COLO668 (cell line): ENCODE measurements around the gene PPME1.

Experiments used
- DNase-seq: peaks from one replicate; lab custom pipeline; 2025; ENCODE audit not compliant: unreplicated experiment; lab: John Stamatoyannopoulos, UW

Gene PPME1

DNA sequence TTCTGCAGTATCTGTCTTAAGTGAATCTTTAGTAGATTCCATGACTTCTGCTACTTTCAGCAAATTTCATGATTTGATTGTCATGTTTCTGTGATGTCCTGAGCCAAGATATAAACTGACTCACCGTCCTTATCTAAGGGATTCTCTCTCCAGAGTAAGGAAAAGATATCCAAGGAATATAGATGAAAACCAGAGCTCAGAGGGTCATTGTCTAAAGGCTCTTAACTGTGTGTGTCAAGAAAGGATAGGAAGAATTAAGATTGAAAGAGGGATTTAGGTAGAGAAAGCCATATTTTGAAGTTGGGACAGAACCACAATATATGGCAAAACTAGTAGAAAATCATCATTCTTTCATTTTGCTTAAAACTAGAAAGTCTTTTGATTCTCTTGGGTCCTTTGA, 50.7 kb downstream of the PPME1 start:
- no peak for DNase-seq

DNA sequence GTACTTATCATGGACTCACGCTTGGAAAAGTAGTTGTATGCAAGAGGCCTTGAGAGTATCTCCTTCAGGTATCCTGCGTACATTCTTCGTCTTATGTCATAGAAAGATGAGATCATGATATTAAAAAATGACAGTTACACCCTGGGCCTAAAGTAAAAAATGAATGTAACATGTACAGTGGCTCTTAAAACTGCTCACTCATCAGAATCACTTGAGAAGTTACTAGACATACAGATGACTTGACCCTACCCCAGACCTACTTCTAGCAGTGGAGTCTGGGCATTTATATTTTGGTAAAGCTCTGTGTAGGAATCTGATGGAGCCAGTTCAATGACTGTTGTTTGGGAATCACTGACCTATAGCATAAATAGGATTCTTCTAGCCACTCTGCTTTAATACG, 54.5 kb downstream of the PPME1 start:
- no peak for DNase-seq

DNA sequence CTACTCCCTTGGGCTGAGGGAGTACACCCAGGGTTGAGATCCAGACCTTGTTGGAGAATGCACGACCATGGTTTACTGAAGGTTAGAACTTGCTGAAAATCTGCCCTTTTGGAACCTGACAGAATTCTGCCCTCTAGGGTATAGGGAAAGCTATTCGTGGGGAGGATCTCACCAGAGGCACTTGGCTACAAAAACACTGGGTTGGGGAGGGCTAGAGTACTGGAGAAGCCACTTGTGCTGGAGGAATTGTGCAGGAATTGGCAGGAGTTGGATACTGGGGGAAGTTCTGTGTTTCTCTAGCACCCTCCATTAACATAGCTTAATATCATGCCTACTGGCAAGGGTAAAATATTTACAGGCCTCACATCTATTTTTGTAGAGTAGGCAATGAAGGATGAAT, 55.8 kb downstream of the PPME1 start:
- DNase-seq = no peak

DNA sequence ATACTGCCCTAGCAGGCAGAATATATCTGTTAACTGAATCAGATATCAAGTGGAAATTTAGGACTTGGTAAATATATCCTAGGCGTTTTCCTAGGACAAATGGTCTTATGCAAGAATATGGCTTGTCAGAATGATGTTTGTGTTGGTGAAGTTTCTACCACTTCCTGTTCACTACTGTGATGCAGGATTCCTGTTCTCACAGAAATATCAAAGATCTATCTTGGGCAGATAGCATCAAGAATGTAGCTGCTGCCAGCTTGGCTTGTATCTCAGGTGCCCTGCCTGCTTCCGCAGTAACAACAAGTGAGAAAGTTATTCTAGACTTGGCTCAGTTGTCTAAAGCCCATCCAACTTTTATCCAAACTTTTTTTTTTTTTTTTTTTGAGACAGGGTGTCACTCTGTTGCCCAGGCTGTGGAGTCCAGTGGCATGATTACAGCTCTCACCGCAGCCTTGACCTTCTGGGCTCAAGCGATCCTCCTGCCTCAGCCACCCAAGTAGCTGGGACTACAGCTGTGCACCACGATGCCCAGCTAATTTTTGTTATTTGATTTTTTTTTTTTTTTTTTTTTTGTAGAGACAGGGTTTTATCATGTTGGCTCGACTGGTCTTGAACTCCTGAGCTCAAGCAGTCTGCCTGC, 61.3 kb downstream of the PPME1 start:
- no peak for DNase-seq

DNA sequence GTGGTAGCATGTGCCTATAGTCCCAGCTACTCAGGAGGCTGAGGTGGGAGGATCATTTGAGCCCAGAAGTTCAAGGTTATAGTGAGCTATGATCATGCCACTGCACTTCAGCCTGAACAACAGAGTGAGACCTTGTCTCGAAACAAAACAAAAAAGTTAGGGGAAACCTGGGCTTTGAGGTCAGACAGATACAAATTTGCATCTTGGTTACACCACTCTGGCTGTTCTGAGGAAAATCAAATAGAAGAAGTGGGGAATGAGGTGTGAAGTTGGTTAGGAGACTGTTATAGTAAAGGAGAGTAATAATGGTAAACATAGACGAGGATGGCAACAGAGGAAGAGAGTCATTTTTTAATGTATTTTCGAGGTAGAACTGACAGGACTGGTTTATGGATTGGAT, 62.6 kb downstream of the PPME1 start:
- DNase-seq = no peak

DNA sequence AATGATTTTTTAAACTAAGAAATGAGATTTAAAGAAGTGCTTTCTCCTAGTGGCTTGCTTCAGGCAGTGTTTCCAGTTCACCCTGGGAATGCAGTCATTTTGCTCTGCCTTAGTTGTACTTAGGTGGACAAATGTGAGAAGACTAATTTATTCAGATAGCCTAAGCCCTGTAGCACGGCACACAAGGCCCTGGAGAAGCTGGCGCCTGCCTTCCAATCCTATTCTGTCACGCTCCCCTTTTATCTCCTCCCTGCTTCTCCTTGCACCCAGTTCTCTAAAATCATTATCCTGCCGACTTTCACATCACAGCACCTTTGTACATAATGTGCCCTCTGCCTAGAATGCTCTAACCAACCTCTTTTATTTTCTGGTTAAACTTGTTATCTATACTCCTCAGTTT, 64.0 kb downstream of the PPME1 start:
- DNase-seq = no peak

DNA sequence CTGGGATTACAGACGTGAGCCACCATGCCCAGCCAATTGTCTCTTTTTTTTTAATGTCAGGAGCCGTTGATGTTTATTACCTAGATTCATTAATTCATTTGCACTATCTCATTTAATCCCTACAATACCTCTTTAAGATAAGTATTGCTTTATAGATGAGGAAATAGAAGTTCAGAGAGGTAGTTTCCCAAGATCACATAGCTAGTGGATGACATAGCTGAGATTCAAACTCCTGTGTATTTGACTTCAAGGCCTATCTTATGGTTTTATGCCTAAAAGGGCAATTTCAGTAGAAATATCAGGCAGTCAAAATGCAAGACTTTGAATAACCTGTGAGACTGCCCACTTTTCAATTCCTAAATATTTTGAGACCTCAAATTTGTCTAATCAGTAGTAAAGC, 66.5 kb downstream of the PPME1 start:
- no peak for DNase-seq

DNA sequence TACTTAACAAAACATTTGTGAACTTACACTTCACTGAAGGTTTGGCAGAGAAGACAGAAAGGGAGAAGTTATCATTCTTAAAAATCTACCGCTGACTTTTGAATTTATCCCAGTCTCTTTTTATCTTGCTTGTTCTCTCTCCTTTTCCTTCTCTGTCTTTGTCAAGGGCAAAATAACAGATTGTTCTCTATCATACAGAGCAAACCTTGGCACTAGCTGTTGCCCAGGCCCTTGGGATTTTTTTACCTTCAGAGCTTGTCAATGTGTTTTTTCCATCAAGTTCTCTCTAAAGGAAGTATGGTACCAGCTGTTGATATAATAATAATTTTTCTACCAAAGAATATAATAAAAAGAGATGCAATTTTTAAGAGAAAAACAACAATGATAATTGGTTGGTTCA, 67.2 kb downstream of the PPME1 start:
- no peak for DNase-seq

DNA sequence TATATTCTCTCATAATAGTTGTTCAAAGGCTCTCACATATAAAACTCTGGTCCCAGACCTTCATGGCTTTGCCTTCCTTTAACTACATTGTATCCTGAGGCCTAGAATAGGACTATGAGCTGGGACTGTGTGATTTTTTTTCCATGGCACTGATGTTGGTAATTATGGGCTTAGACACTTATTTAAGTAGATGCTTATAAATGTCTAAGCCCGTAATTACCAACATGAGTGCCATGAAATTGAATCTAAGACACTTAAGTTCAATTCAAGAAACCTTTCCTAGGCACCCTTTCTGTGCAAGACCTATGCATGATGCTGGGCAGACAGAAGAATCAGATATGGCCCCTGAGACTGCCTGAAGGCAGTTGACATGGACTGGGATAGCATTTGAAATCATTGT, 77.4 kb downstream of the PPME1 start:
- no peak for DNase-seq

DNA sequence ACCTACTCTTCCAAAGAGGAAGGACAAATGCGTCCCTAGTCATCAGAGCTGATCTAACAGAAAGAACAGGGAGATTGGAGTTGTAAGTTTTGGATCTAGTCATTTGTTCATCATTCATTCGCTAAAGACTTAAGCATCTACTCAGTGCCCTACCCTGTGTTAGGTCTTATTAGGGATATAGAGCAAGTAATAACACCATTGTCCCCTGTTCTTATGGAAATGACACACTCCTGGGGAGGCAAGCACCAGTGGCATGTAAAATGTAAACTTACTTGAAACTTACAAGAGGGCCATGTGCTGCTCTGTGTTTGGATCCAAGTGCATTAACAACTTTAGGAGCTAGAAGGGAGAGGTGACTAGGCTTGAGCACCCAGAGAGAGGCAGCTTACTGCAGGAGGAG, 78.4 kb downstream of the PPME1 start:
- DNase-seq = no peak

DNA sequence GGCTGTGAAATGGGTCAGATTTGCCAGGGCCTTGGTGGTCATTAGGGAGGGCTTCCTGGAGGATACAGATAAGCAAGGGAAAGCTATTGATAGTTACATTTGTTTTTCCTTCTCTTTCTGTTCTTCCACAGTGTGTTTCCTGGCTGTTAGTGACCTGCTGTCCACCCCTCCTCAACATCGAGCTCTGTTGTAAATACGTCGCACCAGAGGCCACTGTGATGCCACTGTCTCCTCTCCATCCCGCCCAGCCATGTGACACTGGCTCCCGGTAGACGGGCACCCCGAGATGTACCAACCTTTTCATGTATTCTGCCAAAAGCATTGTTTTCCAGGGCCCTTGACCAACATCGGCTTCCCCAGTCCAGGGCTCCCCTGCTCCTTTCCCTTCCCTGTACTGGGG, 82.3 kb downstream of the PPME1 start:
- no peak for DNase-seq

DNA sequence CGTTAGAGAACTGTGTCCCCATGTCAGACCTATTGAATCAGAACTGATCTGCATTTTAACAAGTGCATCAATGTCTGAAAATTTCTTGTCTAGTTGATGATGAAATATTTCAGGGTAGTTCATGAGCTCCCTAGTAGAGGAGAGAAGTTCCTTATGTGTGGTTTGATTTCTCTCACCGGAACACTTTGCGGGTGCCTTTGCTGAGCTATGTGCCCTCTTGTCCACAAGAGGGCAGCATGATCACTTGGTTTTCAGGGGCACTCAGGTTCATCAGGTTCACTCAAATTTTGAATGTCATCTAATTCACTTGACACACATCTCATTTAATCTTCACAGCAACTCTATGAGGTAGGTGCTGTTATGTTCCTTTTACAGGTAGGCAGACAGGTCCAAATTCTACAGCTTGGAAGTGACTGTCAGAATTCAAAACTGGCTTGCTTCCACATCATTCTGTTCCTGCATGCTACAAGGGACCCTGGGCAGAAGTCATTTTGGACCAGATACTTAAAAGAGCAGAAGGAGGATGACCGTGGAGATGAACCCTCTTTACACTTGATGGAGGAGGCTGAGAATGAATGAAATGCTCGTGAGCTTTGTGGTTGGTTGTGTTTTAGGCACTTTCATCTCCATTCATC, 84.8 kb downstream of the PPME1 start:
- DNase-seq = peak; percentile 36

DNA sequence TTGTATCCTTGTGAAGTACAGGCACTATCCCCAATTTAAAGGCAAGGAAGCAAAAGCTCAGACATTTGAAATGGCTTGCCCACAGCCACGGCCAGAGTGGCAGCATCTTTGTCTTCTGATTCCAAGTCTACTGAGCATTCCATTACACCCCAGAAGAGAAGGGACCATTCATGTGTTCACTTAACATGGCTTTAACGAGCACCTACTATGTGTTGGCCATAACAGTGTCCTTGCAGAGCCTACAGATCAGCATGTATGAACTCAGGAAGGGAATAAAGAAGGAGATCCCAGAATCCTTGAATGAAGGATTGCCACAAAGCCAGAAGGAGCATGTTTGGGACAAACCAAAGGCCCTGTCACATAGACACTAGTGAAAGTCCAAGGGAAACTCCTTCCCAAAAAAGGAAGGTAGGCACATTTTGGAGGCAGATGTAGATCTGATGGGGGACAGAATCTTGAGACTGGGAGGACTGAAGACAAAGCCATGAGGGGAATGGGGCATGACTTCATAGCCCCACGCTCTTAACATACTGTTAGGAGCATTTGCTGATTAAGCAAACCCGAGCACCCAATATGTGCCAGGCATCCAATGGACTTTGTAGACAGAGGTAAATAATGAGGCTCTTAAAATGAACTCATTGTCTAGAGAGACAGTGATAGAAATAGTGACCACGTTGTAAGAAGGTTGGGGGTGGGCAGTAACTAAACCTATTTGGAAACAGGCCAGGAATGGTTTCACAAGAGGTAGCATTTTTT, 85.5 kb downstream of the PPME1 start:
- DNase-seq = no peak

DNA sequence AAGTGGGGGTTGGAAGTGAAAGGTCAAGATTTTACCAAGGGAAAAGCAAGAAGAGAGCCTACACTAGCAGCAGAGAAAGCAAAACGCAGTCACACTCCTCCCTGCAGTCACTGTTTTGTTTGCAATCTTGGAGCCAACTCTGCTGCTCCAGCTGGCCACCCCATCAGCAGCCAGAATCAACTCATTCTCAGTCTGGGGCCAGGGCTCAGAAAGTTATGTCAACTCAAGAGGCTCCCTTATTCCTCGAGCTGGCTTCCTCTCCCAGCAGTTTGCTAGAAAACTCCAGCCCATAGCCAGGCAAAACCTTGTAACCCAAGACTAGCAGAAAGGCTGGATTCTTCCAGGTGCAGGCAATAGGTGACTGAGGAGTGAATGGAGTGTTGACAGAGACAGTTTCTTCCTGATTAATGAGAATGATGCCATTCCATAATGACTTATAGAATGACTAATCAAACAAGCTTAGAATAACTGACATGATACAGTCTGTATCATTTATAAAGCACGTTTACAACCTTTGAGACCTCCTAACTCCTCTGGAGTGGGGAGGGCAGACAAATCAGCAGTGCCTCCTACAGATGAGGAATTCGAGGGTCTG, 87.0 kb downstream of the PPME1 start:
- DNase-seq = peak; percentile 15

DNA sequence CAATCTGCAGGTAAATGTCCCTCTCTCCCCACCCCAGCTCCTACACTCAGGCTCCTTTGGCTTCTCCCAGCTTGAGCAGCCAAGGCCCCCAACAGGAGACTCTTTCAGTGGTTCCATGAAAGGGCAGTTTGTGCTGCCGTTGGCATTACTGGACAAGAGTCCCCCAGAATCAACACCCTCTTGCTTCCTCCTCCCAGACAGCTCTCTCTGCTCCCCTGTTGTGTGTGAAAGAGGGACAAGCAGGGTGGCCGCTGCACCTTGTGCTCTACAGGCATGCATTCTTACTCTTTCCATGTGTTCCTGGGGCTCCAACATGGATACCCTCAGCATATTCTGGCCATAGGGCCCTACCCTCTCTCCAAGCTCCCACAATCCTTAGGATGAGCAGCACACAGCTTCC, 91.6 kb downstream of the PPME1 start:
- no peak for DNase-seq

DNA sequence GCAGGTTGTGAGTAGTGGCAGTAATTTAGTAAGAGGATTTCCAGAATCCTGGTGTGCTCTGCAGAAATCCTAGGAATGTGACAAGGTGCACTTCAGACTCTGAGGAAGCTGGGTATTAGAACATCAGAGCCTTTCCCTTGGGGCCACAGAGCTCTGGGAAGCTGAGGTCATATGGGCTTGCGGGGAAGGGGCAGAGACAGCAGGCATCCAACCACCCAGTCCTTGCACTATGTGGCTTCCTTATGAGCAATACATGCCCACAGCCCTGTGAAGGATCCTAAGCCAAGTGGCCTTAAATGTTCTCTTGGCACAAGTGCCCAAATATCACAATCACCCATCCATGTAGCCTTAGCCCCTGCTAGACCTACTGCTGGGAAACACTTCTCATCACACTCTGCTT, 94.2 kb downstream of the PPME1 start:
- no peak for DNase-seq

DNA sequence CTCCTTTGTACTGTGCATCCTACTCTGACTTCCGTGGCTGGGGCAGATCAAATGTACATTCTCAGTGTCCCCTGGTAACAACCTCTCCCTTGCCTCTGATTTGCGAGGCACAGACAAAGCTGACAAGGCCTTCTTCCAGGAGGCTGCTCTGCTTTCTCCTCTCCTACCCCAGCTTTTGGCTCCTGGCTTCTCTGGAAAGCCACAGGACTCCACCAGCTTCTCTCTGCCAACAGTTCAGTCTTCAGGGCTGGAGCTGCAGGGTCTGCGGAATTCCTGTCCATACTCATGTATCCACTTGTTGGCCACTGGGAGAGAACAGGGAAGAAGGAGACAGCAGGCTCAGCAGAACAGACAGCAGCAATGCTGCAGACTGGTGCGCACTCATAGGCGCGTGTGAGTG, 95.9 kb downstream of the PPME1 start:
- DNase-seq = no peak

DNA sequence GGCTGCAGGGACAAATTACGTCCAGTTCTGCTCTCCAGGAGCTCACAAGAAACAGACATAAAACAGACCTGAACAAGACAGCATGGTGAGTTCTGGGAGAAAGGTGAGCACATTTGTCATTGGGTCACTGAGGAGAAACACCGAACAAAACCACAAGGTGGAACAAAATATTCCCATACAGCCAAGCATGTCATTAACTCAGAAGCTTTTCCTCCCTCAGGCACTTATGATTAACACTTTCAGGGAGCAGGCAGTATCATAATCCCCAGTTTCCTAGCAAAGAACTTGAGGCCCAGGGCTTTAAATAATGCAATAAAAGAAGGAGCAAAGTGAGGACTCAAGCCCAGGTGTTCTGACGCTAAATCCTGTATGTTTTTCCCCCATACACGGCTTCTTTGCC, 97.4 kb downstream of the PPME1 start:
- no peak for DNase-seq

DNA sequence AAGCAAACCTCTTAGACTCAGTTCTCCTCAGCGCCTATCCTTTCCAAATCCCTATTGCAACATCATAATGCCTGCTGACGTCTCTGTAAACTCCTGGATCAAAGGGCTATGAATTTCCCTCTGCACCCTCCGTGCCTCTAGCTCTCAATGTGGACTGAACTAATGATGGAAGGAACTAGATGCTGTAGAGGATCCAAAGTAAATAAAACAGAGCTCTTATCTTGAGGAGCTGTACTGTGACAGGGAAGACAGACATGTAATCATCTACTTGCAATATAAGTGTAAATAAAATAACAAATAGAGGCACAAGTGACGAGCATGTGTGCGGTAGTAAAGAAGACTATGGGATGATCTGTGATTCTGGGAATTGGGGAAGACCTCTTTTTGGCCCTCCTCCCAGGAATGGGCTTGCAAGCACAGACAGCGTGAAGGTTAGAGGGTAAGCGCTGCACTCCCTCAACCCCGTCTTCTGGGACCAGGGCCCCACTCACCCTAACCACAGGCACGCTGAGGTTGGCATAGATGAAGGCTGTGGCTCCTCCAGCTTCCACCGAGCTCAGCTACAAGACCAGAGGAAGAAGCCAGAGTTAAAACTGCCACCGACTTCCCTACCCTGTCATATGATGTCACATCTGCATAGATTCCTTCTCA, 98.2 kb downstream of the PPME1 start:
- DNase-seq = no peak

DNA sequence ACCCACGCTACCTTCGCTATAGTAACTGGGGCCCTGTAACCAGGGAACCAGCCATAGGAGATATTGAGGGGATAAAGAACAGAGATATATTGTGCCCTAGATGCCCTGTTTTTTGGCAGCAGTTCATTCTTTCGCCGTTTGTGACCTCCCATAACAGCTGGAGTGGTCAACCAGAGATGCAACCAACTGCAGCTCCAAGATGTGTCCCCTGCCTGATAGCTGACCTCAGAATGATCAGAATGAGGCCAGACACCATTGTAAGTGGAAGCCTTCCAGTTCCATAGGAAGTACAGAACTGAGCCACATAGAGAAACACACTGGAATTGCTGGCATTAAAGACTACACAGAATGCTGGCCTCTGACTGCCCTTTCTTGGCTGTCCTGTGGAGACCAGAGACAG, 101.2 kb downstream of the PPME1 start:
- no peak for DNase-seq

DNA sequence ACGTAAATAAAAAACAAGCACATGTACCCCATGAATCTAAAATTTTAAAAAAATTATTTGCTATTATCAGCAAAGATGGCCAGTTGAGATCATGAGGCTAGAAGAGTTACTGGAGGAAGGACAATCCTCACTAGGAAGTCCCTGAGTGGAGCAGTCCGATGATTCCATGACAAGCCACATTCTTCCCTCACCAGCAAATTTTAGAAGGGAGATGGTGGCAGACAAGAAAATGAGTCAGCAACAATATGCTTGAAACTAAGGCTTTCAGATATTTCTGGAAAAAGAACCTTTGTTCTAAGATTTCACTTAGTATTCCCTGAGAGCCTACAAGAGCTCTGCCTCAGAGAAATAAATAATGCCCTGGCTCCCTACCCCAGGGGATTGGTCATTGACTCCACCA, 105.5 kb downstream of the PPME1 start:
- DNase-seq = no peak

DNA sequence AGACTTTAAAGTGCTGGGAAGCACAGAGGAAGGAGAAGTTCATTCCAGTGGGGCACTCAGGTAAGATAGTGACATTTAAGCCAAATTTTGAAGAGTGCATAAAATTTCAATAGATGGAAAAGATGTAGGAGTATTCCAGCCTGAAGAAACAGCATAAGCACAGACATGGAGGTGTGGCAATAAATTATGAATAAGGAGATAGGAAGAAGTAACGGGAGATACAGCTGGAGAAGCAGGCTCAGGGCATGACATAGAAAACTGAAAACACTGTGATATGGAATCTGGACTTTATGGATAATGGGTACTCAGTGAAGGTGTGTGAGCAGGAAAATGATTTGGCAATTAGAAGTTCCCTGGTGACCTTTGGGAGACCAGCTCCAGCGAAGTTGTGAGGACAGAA, 107.0 kb downstream of the PPME1 start:
- DNase-seq = no peak
